Measurements from ENCODE around the gene PRSS16.
"Not testable (repeated sequence)": the region's sequence is repeated elsewhere in the genome, so short reads cannot be mapped to it uniquely, and the experiment has no call there.

PRSS16 gene

GRCh38 chr6:27248783-27249182 is 1.3 kb downstream of the PRSS16 start:
- DNase-seq, result no peak

GRCh38 chr6:27250277-27251111 is 3.0 kb downstream of the PRSS16 start:
- DNase-seq, result no peak

GRCh38 chr6:27251112-27251605 is 3.7 kb downstream of the PRSS16 start:
- peak; percentile 85 for DNase-seq

- peak; percentile 88 for DNase-seq
These were observed 4.2 kb downstream of the PRSS16 start for GRCh38 chr6:27251606-27252251.

- DNase-seq, result no peak
These were observed 7.1 kb downstream of the PRSS16 start for GRCh38 chr6:27254566-27254965.

- no peak for DNase-seq
These were observed 8.4 kb downstream of the PRSS16 start for GRCh38 chr6:27255866-27256265.

GRCh38 chr6:27260369-27260768 is 12.9 kb downstream of the PRSS16 start:
- no peak for DNase-seq

GRCh38 chr6:27260836-27261375 is 13.4 kb downstream of the PRSS16 start:
- DNase-seq, result peak; percentile 18

GRCh38 chr6:27263886-27264285 is 16.4 kb downstream of the PRSS16 start:
- DNase-seq, result no peak

GRCh38 chr6:27267003-27267402 is 19.5 kb downstream of the PRSS16 start:
- not testable (repeated sequence) for DNase-seq

GRCh38 chr6:27267857-27268434 is 20.4 kb downstream of the PRSS16 start:
- no peak for DNase-seq

GRCh38 chr6:27268803-27269202 is 21.3 kb downstream of the PRSS16 start:
- no peak for DNase-seq

GRCh38 chr6:27273783-27274182 is 26.3 kb downstream of the PRSS16 start:
- DNase-seq, result no peak

GRCh38 chr6:27275025-27275956 is 27.8 kb downstream of the PRSS16 start:
- peak; percentile 70 for DNase-seq

- no peak for DNase-seq
These were observed 32.1 kb downstream of the PRSS16 start for GRCh38 chr6:27279513-27280063.

GRCh38 chr6:27280064-27280539 is 32.6 kb downstream of the PRSS16 start:
- DNase-seq, result peak; percentile 84

- no peak for DNase-seq
These were observed 33.1 kb downstream of the PRSS16 start for GRCh38 chr6:27280540-27281000.

GRCh38 chr6:27281105-27281539 is 33.6 kb downstream of the PRSS16 start:
- no peak for DNase-seq

GRCh38 chr6:27281569-27281968 is 34.1 kb downstream of the PRSS16 start:
- no peak for DNase-seq

GRCh38 chr6:27283279-27283678 is 35.8 kb downstream of the PRSS16 start:
- no peak for DNase-seq

GRCh38 chr6:27286141-27286540 is 38.6 kb downstream of the PRSS16 start:
- no peak for DNase-seq

GRCh38 chr6:27287751-27288135 is 40.2 kb downstream of the PRSS16 start:
- DNase-seq, result no peak

Data from activated CD4-positive, alpha-beta T cell treated with anti-CD3 and anti-CD28 coated beads, Interleukin-10, Interleukin-2, amounts not matched to agents 100 ng/mL and 50 ng/mL, durations not matched to agents 16 hours and 8 hours (primary cell).